ENCODE measurements around the gene TEAD1.

TEAD1 gene

GRCh38 chr11:12817681-12818332 is 143.6 kb downstream of the TEAD1 start:
- Histone ChIP-seq H3K79me2 (ENCODE audit: control insufficient read depth, low read length) (no peaks in the 10 kb centered on the region), H4K20me1 (ENCODE audit: control insufficient read depth, insufficient read depth, low read depth, low read length) (no peaks in the 10 kb centered on the region), H3K4me3 (ENCODE audit: low read length) (no peak overlapping the region), H3K27me3 (ENCODE audit: control insufficient read depth, low read length) (no peaks in the 10 kb centered on the region), H3K9me3 (ENCODE audit: control insufficient read depth, insufficient read depth, low read length) (no peaks in the 10 kb centered on the region), H3K4me2 (ENCODE audit: low read length) (no peak overlapping the region), H3K9me2 (replicated peaks; ENCODE audit: control insufficient read depth, low read length) (no peaks in the 10 kb centered on the region), H3K4me1 (ENCODE audit: control insufficient read depth, low read length) (no peaks in the 10 kb centered on the region), H3K36me3 (ENCODE audit: control insufficient read depth, low read length) (no peaks in the 10 kb centered on the region), H3F3A (ENCODE audit: control insufficient read depth, insufficient read depth) (no peaks in the 10 kb centered on the region), H3K27ac (ENCODE audit: low read depth, low read length) (no peak overlapping the region)
- TF ChIP-seq, protein P1, sequence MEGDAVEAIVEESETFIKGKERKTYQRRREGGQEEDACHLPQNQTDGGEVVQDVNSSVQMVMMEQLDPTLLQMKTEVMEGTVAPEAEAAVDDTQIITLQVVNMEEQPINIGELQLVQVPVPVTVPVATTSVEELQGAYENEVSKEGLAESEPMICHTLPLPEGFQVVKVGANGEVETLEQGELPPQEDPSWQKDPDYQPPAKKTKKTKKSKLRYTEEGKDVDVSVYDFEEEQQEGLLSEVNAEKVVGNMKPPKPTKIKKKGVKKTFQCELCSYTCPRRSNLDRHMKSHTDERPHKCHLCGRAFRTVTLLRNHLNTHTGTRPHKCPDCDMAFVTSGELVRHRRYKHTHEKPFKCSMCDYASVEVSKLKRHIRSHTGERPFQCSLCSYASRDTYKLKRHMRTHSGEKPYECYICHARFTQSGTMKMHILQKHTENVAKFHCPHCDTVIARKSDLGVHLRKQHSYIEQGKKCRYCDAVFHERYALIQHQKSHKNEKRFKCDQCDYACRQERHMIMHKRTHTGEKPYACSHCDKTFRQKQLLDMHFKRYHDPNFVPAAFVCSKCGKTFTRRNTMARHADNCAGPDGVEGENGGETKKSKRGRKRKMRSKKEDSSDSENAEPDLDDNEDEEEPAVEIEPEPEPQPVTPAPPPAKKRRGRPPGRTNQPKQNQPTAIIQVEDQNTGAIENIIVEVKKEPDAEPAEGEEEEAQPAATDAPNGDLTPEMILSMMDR (IDR thresholded peaks at IDR 0.05; ENCODE audit: low read depth, low read length, poor library complexity, severe bottlenecking) = no peak
- TF ChIP-seq EZH2phosphoT487 (IDR thresholded peaks at IDR 0.05; ENCODE audit: borderline replicate concordance, low read length) = no peak

DNA sequence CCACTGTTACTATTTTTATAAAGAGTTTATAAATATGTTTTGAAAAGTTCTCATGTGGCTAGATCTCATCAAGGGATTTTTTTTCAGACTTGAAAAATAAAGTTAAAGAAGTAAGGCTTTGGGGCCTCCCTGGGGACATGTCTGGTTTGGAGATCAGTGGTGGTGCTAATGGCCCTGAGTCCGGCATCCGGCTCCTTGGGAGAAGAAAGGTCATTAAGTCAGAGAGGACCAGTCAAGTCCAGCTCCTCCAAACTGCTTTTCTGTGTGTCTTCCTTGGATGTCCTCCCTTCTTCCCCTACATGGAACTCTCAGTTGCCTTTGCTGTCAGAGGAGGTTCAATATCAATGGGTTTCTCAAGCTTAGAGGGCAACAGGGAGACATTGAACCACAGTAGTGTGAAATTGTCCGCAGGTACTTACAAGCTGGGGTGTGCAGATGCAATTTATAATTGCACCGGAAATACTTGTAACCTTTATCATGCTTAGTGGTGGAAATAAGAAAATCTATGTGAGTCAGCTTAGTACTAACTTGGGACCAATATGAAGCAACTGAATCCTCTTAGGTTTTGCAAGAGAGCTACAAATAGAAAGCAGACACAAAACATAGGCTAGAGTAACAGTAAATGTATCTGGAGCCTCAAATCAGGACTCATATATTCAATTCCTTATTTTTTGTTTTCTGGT is 144.3 kb downstream of the TEAD1 start:
- no peak overlapping the region for H3K27ac ChIP-seq (ENCODE audit: low read depth, low read length)
- no peaks in the 10 kb centered on the region for H4K20me1 ChIP-seq (ENCODE audit: control insufficient read depth, insufficient read depth, low read depth, low read length)
- no peaks in the 10 kb centered on the region for H3K4me1 ChIP-seq (ENCODE audit: control insufficient read depth, low read length)
- H3K9me2 ChIP-seq (replicated peaks; ENCODE audit: control insufficient read depth, low read length) = no peaks in the 10 kb centered on the region
- no peaks in the 10 kb centered on the region for H3K9me3 ChIP-seq (ENCODE audit: control insufficient read depth, insufficient read depth, low read length)
- TF ChIP-seq, protein P1 (IDR thresholded peaks at IDR 0.05; ENCODE audit: low read depth, low read length, poor library complexity, severe bottlenecking) = no peak
- no peak for TF ChIP-seq EZH2phosphoT487 (IDR thresholded peaks at IDR 0.05; ENCODE audit: borderline replicate concordance, low read length)
- no peaks in the 10 kb centered on the region for H3K27me3 ChIP-seq (ENCODE audit: control insufficient read depth, low read length)
- no peak overlapping the region for H3K4me3 ChIP-seq (ENCODE audit: low read length)
- no peaks in the 10 kb centered on the region for H3F3A ChIP-seq (ENCODE audit: control insufficient read depth, insufficient read depth)
- H3K79me2 ChIP-seq (ENCODE audit: control insufficient read depth, low read length) = no peaks in the 10 kb centered on the region
- H3K36me3 ChIP-seq (ENCODE audit: control insufficient read depth, low read length) = no peaks in the 10 kb centered on the region
- H3K4me2 ChIP-seq (ENCODE audit: low read length) = no peak overlapping the region

GRCh38 chr11:12822392-12823022 is 148.3 kb downstream of the TEAD1 start:
- no peaks in the 10 kb centered on the region for H4K20me1 ChIP-seq (ENCODE audit: control insufficient read depth, insufficient read depth, low read depth, low read length)
- TF ChIP-seq EZH2phosphoT487 (IDR thresholded peaks at IDR 0.05; ENCODE audit: borderline replicate concordance, low read length) = no peak
- TF ChIP-seq, protein P1 (IDR thresholded peaks at IDR 0.05; ENCODE audit: low read depth, low read length, poor library complexity, severe bottlenecking) = no peak
- H3F3A ChIP-seq (ENCODE audit: control insufficient read depth, insufficient read depth) = no peaks in the 10 kb centered on the region
- no peaks in the 10 kb centered on the region for H3K4me1 ChIP-seq (ENCODE audit: control insufficient read depth, low read length)
- no peak overlapping the region for H3K27ac ChIP-seq (ENCODE audit: low read depth, low read length)
- H3K9me3 ChIP-seq (ENCODE audit: control insufficient read depth, insufficient read depth, low read length) = no peaks in the 10 kb centered on the region
- H3K79me2 ChIP-seq (ENCODE audit: control insufficient read depth, low read length) = no peaks in the 10 kb centered on the region
- no peaks in the 10 kb centered on the region for H3K27me3 ChIP-seq (ENCODE audit: control insufficient read depth, low read length)
- H3K9me2 ChIP-seq (replicated peaks; ENCODE audit: control insufficient read depth, low read length) = no peaks in the 10 kb centered on the region
- H3K4me3 ChIP-seq (ENCODE audit: low read length) = no peak overlapping the region
- H3K36me3 ChIP-seq (ENCODE audit: control insufficient read depth, low read length) = no peaks in the 10 kb centered on the region
- no peak overlapping the region for H3K4me2 ChIP-seq (ENCODE audit: low read length)
